K562 (cell line): ENCODE measurements around the gene ITLN1. TPM values are rescaled to one million over a fixed set of nuclear protein-coding genes. Genes with fewer than 3 reads are reported as not detected.

Experiments used
- ATAC-seq: fragments of 200-7000 bp; cut with Tn5 transposase; 3 replicates; pipeline ENCODE4 v1.9.1; 2020; ENCODE audit warnings: moderate library complexity
- BruUV-seq: library from RNA; stranded (reverse); fragments of 400-500 nt; replicated peaks from 2 replicates; lab custom pipeline; 2021; lab: Mats Ljungman, UMichigan
- CTCF ChIA-PET: fragments of 300-600 bp; formaldehyde crosslinking; extraction: SDS; loops from one replicate; lab custom pipeline; 2021; ENCODE audit warnings: low intra/inter-chr PET ratio; lab: Yijun Ruan, JAX
- POLR2A ChIA-PET: fragments of 300-600, 350-650 bp; sonication (Branson Sonifier 250); formaldehyde crosslinking; extraction: SDS; loops from one replicate; lab custom pipeline; 2021; ENCODE audit warnings: antibody characterized with exemption, inconsistent platforms; lab: Yijun Ruan, JAX
- DNase-seq, 4 experiments: peaks; one replicate each; pipeline versions ENCODE4 v3.0.0 to v3.0.0-alpha.2; 2011 to 2018; ENCODE audit warnings: low spot score in 3 of 4, mixed read lengths in 3 of 4; ENCODE audit errors: extremely low read depth in 1 of 4
- FAIRE-seq: peaks from 2 replicates; lab custom pipeline; 2011; peaks lifted over from hg19 to GRCh38; lab: Jason Lieb, UNC
- H2AFZ ChIP-seq: 2 replicates; pipeline ENCODE4 v1.6.0; 2011; ENCODE audit warnings: low read depth, low read length, control low read depth, inconsistent platforms
- H3K27ac ChIP-seq: fragments of 200-600 bp; 3 replicates; pipeline ENCODE4 v1.8.0; 2011; ENCODE audit warnings: low read depth, mild to moderate bottlenecking, control low read depth, inconsistent platforms, low read length, moderate library complexity, mixed read lengths; ENCODE audit errors: extremely low read depth
- H3K27me3 ChIP-seq, 2 experiments: fragments of 300-600 bp in 1 of 2; 2 replicates in 1 of 2; 3 replicates in 1 of 2; pipeline versions ENCODE4 v1.6.0 to v1.8.0; 2011; ENCODE audit warnings: inconsistent platforms in 2 of 2, low read length in 2 of 2, mild to moderate bottlenecking in 1 of 2, mixed read lengths in 1 of 2, moderate library complexity in 1 of 2; ENCODE audit not compliant: control insufficient read depth in 2 of 2, insufficient read depth in 2 of 2
- H3K36me3 ChIP-seq: fragments of 300-600 bp; 3 replicates; pipeline ENCODE4 v1.8.0; 2011; ENCODE audit warnings: mild to moderate bottlenecking, low read length, inconsistent platforms; ENCODE audit not compliant: control insufficient read depth, insufficient read depth
- H3K4me1 ChIP-seq, 2 experiments: fragments of 200-600 bp in 1 of 2; replicated peaks in 1 of 2; 2 replicates in 1 of 2; 3 replicates in 1 of 2; pipeline versions ENCODE4 v1.5.1 to v1.8.0; 2011; ENCODE audit warnings: inconsistent platforms in 2 of 2, low read length in 2 of 2, mild to moderate bottlenecking in 1 of 2, mixed read lengths in 1 of 2, moderate library complexity in 1 of 2; ENCODE audit not compliant: control insufficient read depth in 2 of 2, insufficient read depth in 2 of 2
- H3K4me2 ChIP-seq: 2 replicates; pipeline ENCODE4 v1.6.1; 2011; ENCODE audit warnings: low read length, control low read depth, inconsistent platforms, mixed read lengths; ENCODE audit not compliant: insufficient read depth
- H3K4me3 ChIP-seq: fragments of 200-600 bp; sonication (generic), shearing (Covaris generic); 2 replicates; pipeline ENCODE4 v1.5.1; 2016; ENCODE audit warnings: control low read depth, inconsistent platforms
- H3K79me2 ChIP-seq: fragments of 200-600 bp; 3 replicates; pipeline ENCODE4 v1.8.0; 2011; ENCODE audit warnings: low read length, inconsistent platforms; ENCODE audit not compliant: control insufficient read depth, insufficient read depth
- H3K9ac ChIP-seq, 2 experiments: 2 replicates each; pipeline versions ENCODE4 v1.6.0 to v1.6.1; 2011; ENCODE audit warnings: low read depth in 2 of 2, low read length in 2 of 2, control low read depth in 1 of 2, inconsistent platforms in 1 of 2, mild to moderate bottlenecking in 1 of 2, mixed read lengths in 1 of 2; ENCODE audit not compliant: insufficient read depth in 1 of 2
- H3K9me1 ChIP-seq: one replicate; pipeline ENCODE4 v1.6.0; 2011; ENCODE audit warnings: inconsistent platforms, mild to moderate bottlenecking, low read length, moderate library complexity; ENCODE audit not compliant: control insufficient read depth, insufficient read depth
- H3K9me3 ChIP-seq: replicated peaks from 2 replicates; pipeline ENCODE4 v1.5.1; 2011; ENCODE audit warnings: low read depth, low read length, inconsistent platforms; ENCODE audit not compliant: control insufficient read depth, insufficient read depth
- H4K20me1 ChIP-seq: replicated peaks from 2 replicates; pipeline ENCODE4 v1.6.1; 2011; ENCODE audit warnings: low read length, inconsistent platforms, mixed read lengths; ENCODE audit not compliant: control insufficient read depth, insufficient read depth
- GTF2E2 ChIP-seq: fragments of 200-800 bp; sonication (Bioruptor generic); IDR thresholded peaks from 2 replicates; pipeline ENCODE4 v1.6.1; 2016; ENCODE audit warnings: missing genetic modification characterization, missing compliant biosample characterization
- MAFG ChIP-seq: fragments of 450-650 bp; conservative IDR thresholded peaks from 2 replicates; pipeline ENCODE4 v1.6.1; 2016; ENCODE audit warnings: missing genetic modification characterization, missing compliant biosample characterization
- NFE2 ChIP-seq: IDR thresholded peaks from 2 replicates; pipeline ENCODE4 v1.6.1; 2014; ENCODE audit warnings: antibody characterized with exemption, low read depth
- RBM22 ChIP-seq: fragments of 200-400 bp; formaldehyde crosslinking; IDR thresholded peaks from 2 replicates; pipeline ENCODE4 v1.6.1; 2018; ENCODE audit warnings: low read length, low read depth; ENCODE audit not compliant: poor library complexity, severe bottlenecking
- WGBS: fragments of 100-300 bp; shearing (Covaris generic); methylation state at CpG from one replicate; pipeline ENCODE4 v1.1.6; 2016; ENCODE audit warnings: low coverage, mixed read lengths; ENCODE audit not compliant: insufficient coverage; ENCODE audit errors: missing lambda C conversion rate; 5-methylcytosine and 5-hydroxymethylcytosine counted together
- in situ Hi-C: fragments of 300-500 bp; cut with MboI; formaldehyde crosslinking; loops from 4 replicates; pipeline ENCODE4 v1.15.0; 2018; ENCODE audit warnings: inconsistent platforms, mixed read lengths
- intact Hi-C: fragments of 100-400 bp; cut with micrococcal nuclease; formaldehyde crosslinking; loops from 2 replicates; pipeline ENCODE4 v1.14.2; 2022
- polyA plus RNA-seq, 8 experiments: library from polyadenylated mRNA; depleted of rRNA in 4 of 8; stranded (reverse) in 5 of 8; unstranded in 3 of 8; fragments of >200 nt; fragmentation: Nextera tagmentation in 2 of 8; fragmentation: Illumina TruSeq in 1 of 8; extraction: Ambion mirVana in 2 of 8; extraction: Trizol in 1 of 8; gene quantifications; 2 replicates each; pipeline versions ENCODE4 v1.2.1 to v1.2.3, GENCODE V29; 2011 to 2014; ENCODE audit warnings: inconsistent platforms in 1 of 8, missing spikeins in 1 of 8
- total RNA-seq, 7 experiments: library from RNA; depleted of rRNA in 6 of 7; stranded (reverse); fragments of >200 nt in 6 of 7; fragmentation: Illumina TruSeq in 2 of 7; extraction: Trizol in 2 of 7; gene quantifications; 2 replicates each; pipeline versions ENCODE4 v1.2.1 to v1.2.3, GENCODE V29; 2011 to 2021; ENCODE audit warnings: low replicate concordance in 1 of 7
- TF ChIP-seq, protein P1 (sequence below): fragments of 250-450 bp; sonication (Bioruptor Pico); IDR thresholded peaks from 2 replicates; pipeline ENCODE4 v1.6.1; 2021; ENCODE audit warnings: mild to moderate bottlenecking
- TF ChIP-seq, protein P2 (sequence below): fragments of 250-450 bp; sonication (Bioruptor Pico); IDR thresholded peaks from 2 replicates; pipeline ENCODE4 v1.8.0; 2021; ENCODE audit warnings: moderate library complexity, mild to moderate bottlenecking, inconsistent platforms
- TF ChIP-seq, protein P3 (sequence below): fragments of 450-650 bp; formaldehyde crosslinking; IDR thresholded peaks from 2 replicates; pipeline ENCODE4 v1.4.0; 2022; ENCODE audit warnings: missing genetic modification characterization
- TF ChIP-seq, protein P4 (sequence below): fragments of 250-450 bp; sonication (Bioruptor Pico); IDR thresholded peaks from 2 replicates; pipeline ENCODE4 v1.8.0; 2021; ENCODE audit warnings: moderate library complexity, mild to moderate bottlenecking, inconsistent platforms
- TF ChIP-seq, protein P5 (sequence below): fragments of 250-450 bp; sonication (Bioruptor Pico); IDR thresholded peaks from 2 replicates; pipeline ENCODE4 v1.5.0; 2020; ENCODE audit warnings: mild to moderate bottlenecking, borderline replicate concordance

ITLN1 gene
- total and polyA plus RNA-seq, 9 of the 15 experiments (the other 6 are each of a cell fraction or from before 2014, with no cell fraction given) = not detected

DNA sequence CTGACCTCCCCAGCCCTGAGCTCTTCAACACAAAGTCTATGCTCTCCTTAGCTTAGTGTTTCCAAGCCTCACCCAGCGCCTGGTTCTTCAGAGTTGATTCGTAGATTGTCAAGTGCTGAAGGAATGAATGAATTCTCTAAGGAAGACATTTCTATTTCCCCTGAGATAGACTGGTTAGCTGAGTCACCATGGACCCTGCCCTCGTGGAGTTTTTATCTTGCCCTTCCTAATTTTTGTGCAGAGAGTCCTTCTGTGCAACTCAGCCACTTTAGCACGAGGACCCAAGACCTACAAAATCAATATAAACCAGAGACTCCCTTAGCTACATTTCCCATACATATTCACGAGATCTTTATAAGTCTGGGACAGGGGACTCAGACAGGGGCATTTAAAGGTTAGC is 19.6 kb downstream of the ITLN1 start:
- CTCF ChIA-PET = no interaction called here
- H2AFZ ChIP-seq = no peak overlapping the region
- FAIRE-seq (no peak), ATAC-seq (no peak), DNase-seq (no peak)
- intact Hi-C loops = no loop called here
- H3K27me3 ChIP-seq = peaks cover 4 to 27% of the 10 kb centered on the region in 2 experiments; a peak in 4 of 5 replicates
- H3K4me2 ChIP-seq = no peak overlapping the region
- peak; percentile 31; the same call in 1 of the 2 replicates for TF ChIP-seq NFE2
- 0 out of 2 replicates have a peak, but pooled peaks have one; percentile 5 for TF ChIP-seq MAFG (tag)
- TF ChIP-seq, protein P1, sequence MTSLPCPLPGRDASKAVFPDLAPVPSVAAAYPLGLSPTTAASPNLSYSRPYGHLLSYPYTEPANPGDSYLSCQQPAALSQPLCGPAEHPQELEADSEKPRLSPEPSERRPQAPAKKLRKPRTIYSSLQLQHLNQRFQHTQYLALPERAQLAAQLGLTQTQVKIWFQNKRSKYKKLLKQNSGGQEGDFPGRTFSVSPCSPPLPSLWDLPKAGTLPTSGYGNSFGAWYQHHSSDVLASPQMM (CRISPR knock-in tag) = no peak
- H3K4me1 ChIP-seq = no peaks in the 10 kb centered on the region
- WGBS = 0% methylated on average over 5 of the region's 5 CpGs
- H3K9me1 ChIP-seq = no peaks in the 10 kb centered on the region
- H3K36me3 ChIP-seq = no peaks in the 10 kb centered on the region
- no TSS peak for BruUV-seq
- H3K9me3 ChIP-seq = no peaks in the 10 kb centered on the region
- no peak overlapping the region for H3K4me3 ChIP-seq
- H4K20me1 ChIP-seq = 0 out of 2 replicates have a peak, but pooled peaks cover 2% of the 10 kb centered on the region
- H3K27ac ChIP-seq = no peak overlapping the region
- in situ Hi-C loops = no loop called here
- H3K9ac ChIP-seq = no peak overlapping the region
- POLR2A ChIA-PET = interaction anchor here (0.6 to 1.5 kb wide), 3 partner anchors 9 to 39 kb away, joined by 3 to 4 read pairs (median 4); no protein-coding TSS in a partner anchor
- no peaks in the 10 kb centered on the region for H3K79me2 ChIP-seq

DNA sequence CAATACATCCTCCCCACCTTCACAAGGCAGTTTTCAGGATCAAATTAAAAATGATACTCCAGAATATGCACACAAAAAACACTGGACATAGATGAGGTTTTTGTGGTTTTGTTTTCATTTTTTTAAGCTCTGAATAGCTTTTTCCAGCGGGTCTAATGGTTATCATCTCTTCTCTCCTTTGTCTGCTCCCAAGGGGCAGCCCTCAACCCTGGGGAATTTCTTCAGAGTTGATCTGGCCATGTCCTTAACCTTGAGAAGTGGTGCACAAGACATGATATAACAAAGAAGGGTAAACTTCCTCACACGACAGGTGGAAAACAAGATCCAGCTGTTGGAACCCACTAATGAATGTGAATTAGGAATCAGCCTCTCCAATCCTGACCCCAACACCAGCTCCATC is 20.8 kb downstream of the ITLN1 start:
- ATAC-seq (no peak), FAIRE-seq (no peak), DNase-seq (no peak)
- H3K4me1 ChIP-seq = no peaks in the 10 kb centered on the region
- no peaks in the 10 kb centered on the region for H3K9me1 ChIP-seq
- H3K27ac ChIP-seq = no peak overlapping the region
- no peak overlapping the region for H2AFZ ChIP-seq
- H3K4me2 ChIP-seq = no peak overlapping the region
- H3K9ac ChIP-seq = no peak overlapping the region
- no peaks in the 10 kb centered on the region for H3K36me3 ChIP-seq
- no peak overlapping the region for H3K4me3 ChIP-seq
- CTCF ChIA-PET = no interaction called here
- 0% methylated on average over 2 of the region's 2 CpGs for WGBS
- H4K20me1 ChIP-seq = 0 out of 2 replicates have a peak, but pooled peaks cover 2% of the 10 kb centered on the region
- BruUV-seq = no TSS peak
- intact Hi-C loops (no loop called here), in situ Hi-C loops (no loop called here)
- H3K27me3 ChIP-seq = peaks cover 4 to 27% of the 10 kb centered on the region in 2 experiments; a peak in 4 of 5 replicates
- H3K9me3 ChIP-seq = no peaks in the 10 kb centered on the region
- POLR2A ChIA-PET = interaction anchor here (0.7 to 0.8 kb wide), 2 partner anchors 14 to 28 kb away, joined by 3 to 4 read pairs; no protein-coding TSS in a partner anchor
- H3K79me2 ChIP-seq = no peaks in the 10 kb centered on the region
- TF ChIP-seq, protein P2, sequence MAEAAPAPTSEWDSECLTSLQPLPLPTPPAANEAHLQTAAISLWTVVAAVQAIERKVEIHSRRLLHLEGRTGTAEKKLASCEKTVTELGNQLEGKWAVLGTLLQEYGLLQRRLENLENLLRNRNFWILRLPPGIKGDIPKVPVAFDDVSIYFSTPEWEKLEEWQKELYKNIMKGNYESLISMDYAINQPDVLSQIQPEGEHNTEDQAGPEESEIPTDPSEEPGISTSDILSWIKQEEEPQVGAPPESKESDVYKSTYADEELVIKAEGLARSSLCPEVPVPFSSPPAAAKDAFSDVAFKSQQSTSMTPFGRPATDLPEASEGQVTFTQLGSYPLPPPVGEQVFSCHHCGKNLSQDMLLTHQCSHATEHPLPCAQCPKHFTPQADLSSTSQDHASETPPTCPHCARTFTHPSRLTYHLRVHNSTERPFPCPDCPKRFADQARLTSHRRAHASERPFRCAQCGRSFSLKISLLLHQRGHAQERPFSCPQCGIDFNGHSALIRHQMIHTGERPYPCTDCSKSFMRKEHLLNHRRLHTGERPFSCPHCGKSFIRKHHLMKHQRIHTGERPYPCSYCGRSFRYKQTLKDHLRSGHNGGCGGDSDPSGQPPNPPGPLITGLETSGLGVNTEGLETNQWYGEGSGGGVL (CRISPR knock-in tag) = no peak
- TF ChIP-seq, protein P3, sequence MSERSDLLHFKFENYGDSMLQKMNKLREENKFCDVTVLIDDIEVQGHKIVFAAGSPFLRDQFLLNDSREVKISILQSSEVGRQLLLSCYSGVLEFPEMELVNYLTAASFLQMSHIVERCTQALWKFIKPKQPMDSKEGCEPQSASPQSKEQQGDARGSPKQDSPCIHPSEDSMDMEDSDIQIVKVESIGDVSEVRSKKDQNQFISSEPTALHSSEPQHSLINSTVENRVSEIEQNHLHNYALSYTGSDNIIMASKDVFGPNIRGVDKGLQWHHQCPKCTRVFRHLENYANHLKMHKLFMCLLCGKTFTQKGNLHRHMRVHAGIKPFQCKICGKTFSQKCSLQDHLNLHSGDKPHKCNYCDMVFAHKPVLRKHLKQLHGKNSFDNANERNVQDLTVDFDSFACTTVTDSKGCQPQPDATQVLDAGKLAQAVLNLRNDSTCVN = no peak
- TF ChIP-seq RBM22 (no peak), GTF2E2 (tag) (no peak)
- TF ChIP-seq, protein P4, sequence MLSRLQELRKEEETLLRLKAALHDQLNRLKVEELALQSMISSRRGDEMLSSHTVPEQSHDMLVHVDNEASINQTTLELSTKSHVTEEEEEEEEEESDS = no peak
- TF ChIP-seq, protein P5, sequence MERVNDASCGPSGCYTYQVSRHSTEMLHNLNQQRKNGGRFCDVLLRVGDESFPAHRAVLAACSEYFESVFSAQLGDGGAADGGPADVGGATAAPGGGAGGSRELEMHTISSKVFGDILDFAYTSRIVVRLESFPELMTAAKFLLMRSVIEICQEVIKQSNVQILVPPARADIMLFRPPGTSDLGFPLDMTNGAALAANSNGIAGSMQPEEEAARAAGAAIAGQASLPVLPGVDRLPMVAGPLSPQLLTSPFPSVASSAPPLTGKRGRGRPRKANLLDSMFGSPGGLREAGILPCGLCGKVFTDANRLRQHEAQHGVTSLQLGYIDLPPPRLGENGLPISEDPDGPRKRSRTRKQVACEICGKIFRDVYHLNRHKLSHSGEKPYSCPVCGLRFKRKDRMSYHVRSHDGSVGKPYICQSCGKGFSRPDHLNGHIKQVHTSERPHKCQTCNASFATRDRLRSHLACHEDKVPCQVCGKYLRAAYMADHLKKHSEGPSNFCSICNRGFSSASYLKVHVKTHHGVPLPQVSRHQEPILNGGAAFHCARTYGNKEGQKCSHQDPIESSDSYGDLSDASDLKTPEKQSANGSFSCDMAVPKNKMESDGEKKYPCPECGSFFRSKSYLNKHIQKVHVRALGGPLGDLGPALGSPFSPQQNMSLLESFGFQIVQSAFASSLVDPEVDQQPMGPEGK (CRISPR knock-in tag) = no peak
